H1 (cell line): ENCODE measurements around the gene FAAP100. TPM values are rescaled to one million over a fixed set of nuclear protein-coding genes. Genes with fewer than 3 reads are reported as not detected.

ENCODE experiments used
- CTCF ChIA-PET: fragments of 300-600 bp; sonication (Branson Sonifier 250); formaldehyde crosslinking; loops from one replicate; lab custom pipeline; 2021; ENCODE audit not compliant: partially characterized antibody; lab: Charles Lee
- POLR2A ChIA-PET: fragments of 300-600 bp; sonication (Branson Sonifier 250); formaldehyde crosslinking; loops from one replicate; lab custom pipeline; 2021; ENCODE audit warnings: inconsistent platforms; ENCODE audit not compliant: partially characterized antibody; lab: Charles Lee
- DNase-seq, 2 experiments: peaks; one replicate each; pipeline versions ENCODE4 v3.0.0 to v3.0.0-alpha.2; 2010 to 2022; ENCODE audit warnings: low spot score in 2 of 2, low read depth in 1 of 2, mixed read lengths in 1 of 2
- FAIRE-seq: peaks from 2 replicates; lab custom pipeline; 2011; peaks lifted over from hg19 to GRCh38; lab: Jason Lieb, UNC
- H2AFZ ChIP-seq: 2 replicates; pipeline ENCODE4 v1.8.1; 2012; ENCODE audit warnings: low read length, inconsistent platforms
- H2AK5ac ChIP-seq: 2 replicates; pipeline ENCODE4 v1.6.1; 2013; ENCODE audit warnings: low read depth, low read length
- H2BK120ac ChIP-seq: replicated peaks from 2 replicates; pipeline ENCODE3; 2013; ENCODE audit warnings: low read depth, low read length, inconsistent platforms
- H2BK12ac ChIP-seq: 2 replicates; pipeline ENCODE4 v1.6.1; 2013; ENCODE audit warnings: low read depth, low read length
- H2BK15ac ChIP-seq: 2 replicates; pipeline ENCODE4 v1.6.1; 2013; ENCODE audit warnings: low read length
- H2BK20ac ChIP-seq: 2 replicates; pipeline ENCODE4 v1.6.1; 2013; ENCODE audit warnings: low read length
- H2BK5ac ChIP-seq: 2 replicates; pipeline ENCODE4 v1.6.1; 2013; ENCODE audit warnings: low read depth, low read length
- H3K14ac ChIP-seq: 2 replicates; pipeline ENCODE4 v1.6.1; 2013; ENCODE audit warnings: inconsistent platforms; ENCODE audit not compliant: insufficient read length
- H3K18ac ChIP-seq: 2 replicates; pipeline ENCODE4 v1.6.1; 2013; ENCODE audit warnings: low read length; ENCODE audit errors: extremely low read depth
- H3K23ac ChIP-seq: 2 replicates; pipeline ENCODE4 v1.6.1; 2013; ENCODE audit warnings: inconsistent platforms; ENCODE audit not compliant: insufficient read length
- H3K23me2 ChIP-seq: 2 replicates; pipeline ENCODE4 v1.6.1; 2013; ENCODE audit warnings: low read depth, low read length
- H3K27ac ChIP-seq: 2 replicates; pipeline ENCODE4 v1.6.1; 2011; ENCODE audit warnings: low read depth, low read length, inconsistent platforms
- H3K27me3 ChIP-seq, 4 experiments: replicated peaks in 1 of 4; 1 replicate in 1 of 4; 2 replicates in 3 of 4; pipeline versions ENCODE4 v1.6.1 to v1.8.1; 2011 to 2013; ENCODE audit warnings: low read length in 3 of 4, mild to moderate bottlenecking in 3 of 4, inconsistent platforms in 2 of 4, mixed read lengths in 2 of 4, moderate library complexity in 1 of 4; ENCODE audit not compliant: control insufficient read depth in 3 of 4, insufficient read depth in 3 of 4; ENCODE audit errors: extremely low read depth in 1 of 4
- H3K36me3 ChIP-seq, 4 experiments: 2 replicates each; pipeline versions ENCODE4 v1.6.1 to v1.8.1; 2011 to 2013; ENCODE audit warnings: mild to moderate bottlenecking in 4 of 4, low read length in 3 of 4, moderate library complexity in 2 of 4, control low read depth in 1 of 4, inconsistent platforms in 1 of 4; ENCODE audit not compliant: insufficient read depth in 4 of 4, control insufficient read depth in 2 of 4
- H3K4ac ChIP-seq: replicated peaks from 2 replicates; pipeline ENCODE3; 2013; ENCODE audit warnings: low read length, low read depth, mixed read lengths, inconsistent platforms; ENCODE audit not compliant: insufficient read length
- H3K4me1 ChIP-seq, 4 experiments: replicated peaks in 1 of 4; 1 replicate in 1 of 4; 2 replicates in 3 of 4; pipeline versions ENCODE4 v1.6.1 to v1.8.1; 2011 to 2013; ENCODE audit warnings: low read length in 3 of 4, inconsistent platforms in 2 of 4, mixed read lengths in 1 of 4; ENCODE audit not compliant: insufficient read depth in 4 of 4, control insufficient read depth in 3 of 4
- H3K4me2 ChIP-seq, 2 experiments: 2 replicates each; pipeline versions ENCODE4 v1.6.1 to v1.8.1; 2011 to 2013; ENCODE audit warnings: low read depth in 2 of 2, low read length in 2 of 2, control low read depth in 1 of 2, inconsistent platforms in 1 of 2, mild to moderate bottlenecking in 1 of 2; ENCODE audit not compliant: insufficient read depth in 1 of 2
- H3K4me3 ChIP-seq, 4 experiments: fragments of 200-600, 300-600 bp in 1 of 4; sonication (generic), shearing (Covaris generic), sonication (Bioruptor Twin) in 1 of 4; 2 replicates each; pipeline versions ENCODE4 v1.5.1 to v1.8.1; 2011 to 2016; ENCODE audit warnings: low read length in 4 of 4, low read depth in 3 of 4, control low read depth in 2 of 4, inconsistent platforms in 2 of 4, mild to moderate bottlenecking in 2 of 4, mixed read lengths in 1 of 4, moderate library complexity in 1 of 4; ENCODE audit not compliant: insufficient read depth in 2 of 4; ENCODE audit errors: extremely low read depth in 1 of 4
- H3K56ac ChIP-seq: replicated peaks from 2 replicates; pipeline ENCODE3; 2013; ENCODE audit warnings: low read depth, mild to moderate bottlenecking, mixed read lengths, low read length, inconsistent platforms; ENCODE audit not compliant: insufficient read length
- H3K79me1 ChIP-seq: 2 replicates; pipeline ENCODE4 v1.6.1; 2013; ENCODE audit warnings: low read depth, low read length, control low read depth
- H3K79me2 ChIP-seq, 2 experiments: 2 replicates each; pipeline versions ENCODE4 v1.6.1 to v1.8.1; 2012 to 2013; ENCODE audit warnings: low read length in 2 of 2, mild to moderate bottlenecking in 2 of 2, inconsistent platforms in 1 of 2; ENCODE audit not compliant: insufficient read depth in 2 of 2, control insufficient read depth in 1 of 2
- H3K9ac ChIP-seq, 4 experiments: replicated peaks in 1 of 4; 1 replicate in 1 of 4; 2 replicates in 3 of 4; pipeline versions ENCODE4 v1.6.1 to v1.8.1; 2011 to 2013; ENCODE audit warnings: low read depth in 3 of 4, low read length in 3 of 4, control low read depth in 2 of 4, mild to moderate bottlenecking in 2 of 4, moderate library complexity in 2 of 4, inconsistent platforms in 1 of 4; ENCODE audit errors: extremely low read depth in 1 of 4
- H3K9me3 ChIP-seq, 2 experiments: 2 replicates each; pipeline versions ENCODE4 v1.6.1 to v1.8.1; 2012 to 2013; ENCODE audit warnings: mild to moderate bottlenecking in 2 of 2, moderate library complexity in 2 of 2, control low read depth in 1 of 2, inconsistent platforms in 1 of 2, low read depth in 1 of 2, low read length in 1 of 2, mixed read lengths in 1 of 2; ENCODE audit not compliant: insufficient read depth in 2 of 2
- H4K20me1 ChIP-seq, 2 experiments: replicated peaks in 1 of 2; 2 replicates each; pipeline versions ENCODE3 to v1.8.1; 2011 to 2013; ENCODE audit warnings: inconsistent platforms in 2 of 2, low read length in 2 of 2, mild to moderate bottlenecking in 1 of 2; ENCODE audit not compliant: insufficient read depth in 2 of 2, control insufficient read depth in 1 of 2
- H4K5ac ChIP-seq: 2 replicates; pipeline ENCODE4 v1.6.1; 2013; ENCODE audit warnings: low read length, low read depth, mixed read lengths, inconsistent platforms; ENCODE audit not compliant: insufficient read length
- H4K8ac ChIP-seq: 2 replicates; pipeline ENCODE4 v1.8.0; 2013; ENCODE audit warnings: mild to moderate bottlenecking, moderate library complexity, low read length, inconsistent platforms; ENCODE audit not compliant: insufficient read depth; ENCODE audit errors: extremely low read depth
- H4K91ac ChIP-seq: replicated peaks from 2 replicates; pipeline ENCODE3; 2013; ENCODE audit warnings: low read length, mixed read lengths, inconsistent platforms; ENCODE audit not compliant: insufficient read length
- GTF2F1 ChIP-seq: IDR thresholded peaks from 2 replicates; pipeline ENCODE4 v1.6.1; 2012; ENCODE audit warnings: low read depth, low read length, improper control_type of control experiment, borderline replicate concordance
- HDAC2 ChIP-seq, 2 experiments: fragments of 300-600 bp in 1 of 2; sonication (generic) in 1 of 2; IDR thresholded peaks; 2 replicates each; pipeline ENCODE4 v1.6.1; 2011 to 2012; ENCODE audit warnings: low read depth in 2 of 2, low read length in 2 of 2, mild to moderate bottlenecking in 2 of 2, moderate library complexity in 2 of 2, borderline replicate concordance in 1 of 2, inconsistent platforms in 1 of 2
- NRF1 ChIP-seq: IDR thresholded peaks from 2 replicates; pipeline ENCODE4 v1.6.1; 2011; ENCODE audit warnings: mild to moderate bottlenecking, low read depth, low read length, improper control_type of control experiment
- RBBP5 ChIP-seq: IDR thresholded peaks from 2 replicates; pipeline ENCODE4 v1.7.1; 2012; ENCODE audit warnings: low read depth, mild to moderate bottlenecking, inconsistent platforms, low read length, moderate library complexity, borderline replicate concordance
- RNF2 ChIP-seq: fragments of 200-900, 300-1000 bp; sonication (generic); IDR thresholded peaks from 2 replicates; pipeline ENCODE4 v1.7.1; 2016; ENCODE audit warnings: borderline replicate concordance, low read depth, mild to moderate bottlenecking, antibody characterized with exemption, low read length; ENCODE audit not compliant: poor library complexity, severe bottlenecking; ENCODE audit errors: missing control alignments
- SAP30 ChIP-seq: fragments of 300-600 bp; sonication (generic); IDR thresholded peaks from 2 replicates; pipeline ENCODE4 v1.7.1; 2012; ENCODE audit warnings: low read length, moderate library complexity, mild to moderate bottlenecking, inconsistent platforms; ENCODE audit not compliant: insufficient read depth, insufficient replicate concordance
- SIN3A ChIP-seq, 2 experiments: IDR thresholded peaks in 1 of 2; conservative IDR thresholded peaks in 1 of 2; 2 replicates each; pipeline ENCODE4 v1.6.1; 2011 to 2012; ENCODE audit warnings: low read length in 2 of 2, improper control_type of control experiment in 1 of 2, low read depth in 1 of 2, mild to moderate bottlenecking in 1 of 2
- SIRT6 ChIP-seq: IDR thresholded peaks from one replicate; pipeline ENCODE4 v1.7.1; 2012; ENCODE audit warnings: low read length, inconsistent platforms
- SP1 ChIP-seq: IDR thresholded peaks from 2 replicates; pipeline ENCODE4 v1.6.1; 2011; ENCODE audit warnings: low read depth, low read length
- SP4 ChIP-seq: IDR thresholded peaks from 2 replicates; pipeline ENCODE4 v1.6.1; 2012; ENCODE audit warnings: low read length, inconsistent platforms
- SRF ChIP-seq: IDR thresholded peaks from 2 replicates; pipeline ENCODE4 v1.6.1; 2011; ENCODE audit warnings: mild to moderate bottlenecking, low read depth, low read length, moderate library complexity
- WGBS, 2 experiments: shearing (Covaris generic) in 1 of 2; methylation state at CpG; one replicate each; pipeline versions ENCODE4 v1.1.6 to v1.1.7; 2013 to 2015; ENCODE audit warnings: low lambda C conversion rate in 2 of 2, mixed read lengths in 2 of 2, inconsistent platforms in 1 of 2, low coverage in 1 of 2, missing lambda C conversion rate in 1 of 2; ENCODE audit not compliant: insufficient replicate concordance in 2 of 2, insufficient coverage in 1 of 2, insufficient read length in 1 of 2; ENCODE audit errors: extremely low coverage in 1 of 2, missing lambda C conversion rate in 1 of 2; 5-methylcytosine and 5-hydroxymethylcytosine counted together
- polyA plus RNA-seq, 7 experiments: library from polyadenylated mRNA; depleted of rRNA in 3 of 7; stranded (reverse) in 5 of 7; unstranded in 2 of 7; fragments of >200 nt in 5 of 7; fragments of 200-250 nt in 2 of 7; gene quantifications; 1 replicate in 5 of 7; 2 replicates in 1 of 7; 4 replicates in 1 of 7; pipeline versions ENCODE4 v1.2.1 to v1.2.3, GENCODE V29; 2011 to 2013; ENCODE audit warnings: missing spikeins in 2 of 7, mixed read lengths in 2 of 7
- total RNA-seq: library from RNA; stranded (reverse); fragmentation: NEBNext Ultra II Directional; extraction: Animal tissue kit (Norgen Biotek cat#: 25700); gene quantifications from 2 replicates; pipeline ENCODE4 v1.2.1, GENCODE V29; 2021

The FAAP100 gene
- total and polyA plus RNA-seq, 2 of the 8 experiments (the other 6 are each of a cell fraction or from before 2014, with no cell fraction given), result 23.2 to 41.8 TPM

- no peak overlapping the region for H2BK120ac ChIP-seq
- no peak overlapping the region for H3K14ac ChIP-seq
- H4K91ac ChIP-seq, result no peak overlapping the region
- H3K56ac ChIP-seq, result no peak overlapping the region
- CTCF ChIA-PET, result interaction anchor here (1.0 to 1.2 kb wide), 2 partner anchors 8 to 15 kb away, joined by 3 to 4 read pairs; no protein-coding TSS in a partner anchor
- no peak for DNase-seq
- no peak overlapping the region for H3K9ac ChIP-seq
- H3K4me2 ChIP-seq, result no peak overlapping the region
- H3K4me3 ChIP-seq, result no peak overlapping the region
- POLR2A ChIA-PET, result interaction anchor here (0.9 to 4.5 kb wide), 3 partner anchors 10 to 60 kb away, joined by 3 to 14 read pairs (median 4); no protein-coding TSS in a partner anchor
- H3K27ac ChIP-seq, result no peak overlapping the region
- no peak overlapping the region for H2BK15ac ChIP-seq
- H2BK5ac ChIP-seq, result no peak overlapping the region
- no peak overlapping the region for H3K18ac ChIP-seq
- no peak overlapping the region for H3K23ac ChIP-seq
- no peaks in the 10 kb centered on the region for H3K79me2 ChIP-seq
- no peak overlapping the region for H2BK20ac ChIP-seq
- no peak overlapping the region for H4K5ac ChIP-seq
- FAIRE-seq, result no peak
- H2AK5ac ChIP-seq, result no peak overlapping the region
- no peaks in the 10 kb centered on the region for H3K9me3 ChIP-seq
- H3K79me1 ChIP-seq, result peaks cover 2% of the 10 kb centered on the region; the same call in 1 of the 2 replicates
- 92% methylated on average over 11 of the region's 11 CpGs; no CpG with 5 or more reads in 1 of the 2 experiments for WGBS, 2 experiments
- no peaks in the 10 kb centered on the region for H3K27me3 ChIP-seq
- H3K23me2 ChIP-seq, result no peaks in the 10 kb centered on the region
- H2AFZ ChIP-seq, result no peak overlapping the region
- H2BK12ac ChIP-seq, result no peak overlapping the region
- no peak overlapping the region for H4K8ac ChIP-seq
- H3K36me3 ChIP-seq, result peaks cover 17 to 63% (median 37%) of the 10 kb centered on the region in 4 experiments
- no peak overlapping the region for H3K4ac ChIP-seq
- H4K20me1 ChIP-seq, result peaks cover 0 to 2% of the 10 kb centered on the region in 2 experiments
- H3K4me1 ChIP-seq, result no peaks in the 10 kb centered on the region
- TF ChIP-seq SP4 (no peak), RNF2 (no peak), GTF2F1 (no peak), SAP30 (no peak), SRF (no peak), SIN3A (conservative IDR thresholded peaks at IDR 0.05 in 1 of 2, IDR thresholded peaks at IDR 0.05 in 1 of 2; ENCODE audit: low read depth in 1 of 2, low read length in 2 of 2) (no peak), SIRT6 (no peak), SP1 (no peak), HDAC2 (IDR thresholded peaks at IDR 0.05; ENCODE audit: borderline replicate concordance in 1 of 2, low read depth in 2 of 2, low read length in 2 of 2) (no peak), NRF1 (no peak), RBBP5 (no peak)
Observed at GRCh38 chr17:81593105-81593871, 41.1 kb upstream of the FAAP100 start.
